ENCODE data around the gene IMPA2.

IMPA2 gene

DNA sequence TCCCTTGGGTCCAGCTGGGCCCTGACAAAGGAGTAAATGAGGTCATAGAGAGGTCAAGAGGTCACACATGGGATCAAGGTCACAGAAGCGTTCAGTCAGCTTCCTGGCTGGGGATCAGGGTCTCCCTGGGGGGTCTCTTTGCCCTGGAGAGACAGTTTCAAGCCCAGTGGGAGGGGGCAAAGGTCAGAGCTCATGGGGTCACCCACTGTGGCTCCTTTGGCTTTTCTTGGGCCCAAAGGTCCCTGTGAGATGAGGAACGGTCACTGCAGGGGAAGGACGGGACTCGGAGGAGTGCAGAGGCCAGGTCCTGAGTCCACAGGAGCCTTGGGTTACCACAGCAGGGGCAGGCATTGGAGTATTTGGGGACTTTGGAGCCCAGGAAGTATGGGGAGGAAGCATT is 81.7 kb downstream of the IMPA2 start:
- TF ChIP-seq BCL11B (tag by site-specific recombination; IDR thresholded peaks at IDR 0.05; ENCODE audit: low read depth) (peak; percentile 59; the same call in 1 of the 2 replicates), ZNF121 (tag by site-specific recombination; IDR thresholded peaks at IDR 0.05) (no peak)
- CTCF ChIA-PET: interaction anchor here (0.7 kb wide), 1 partner anchor 27 kb away, joined by 3 read pairs; no protein-coding TSS in a partner anchor
- POLR2A ChIA-PET: no interaction called here
- H3K4me3 ChIP-seq (ENCODE audit: low read depth, low read length): no peak overlapping the region
- no peaks in the 10 kb centered on the region for H3K9me3 ChIP-seq (ENCODE audit: control insufficient read depth, insufficient read depth, low read depth, low read length)
- no peak overlapping the region for H3K27ac ChIP-seq (ENCODE audit: extremely low read depth, low read depth, low read length)
- no peaks in the 10 kb centered on the region for H3K36me3 ChIP-seq (ENCODE audit: control insufficient read depth in 2 of 2, insufficient read depth in 1 of 2, low read length in 2 of 2)
- no peaks in the 10 kb centered on the region for H3K4me1 ChIP-seq (ENCODE audit: control insufficient read depth, insufficient read depth, low read length)

- TF ChIP-seq ZNF777 (tag by site-specific recombination; IDR thresholded peaks at IDR 0.05; ENCODE audit: borderline replicate concordance) (0 out of 2 replicates have a peak, but pooled peaks have one; percentile 38), ZNF776 (tag by site-specific recombination; IDR thresholded peaks at IDR 0.05; ENCODE audit: borderline replicate concordance) (0 out of 2 replicates have a peak, but pooled peaks have one; percentile 22), ZNF610 (tag by site-specific recombination; IDR thresholded peaks at IDR 0.05; ENCODE audit: borderline replicate concordance) (no peak), MYNN (tag by site-specific recombination; IDR thresholded peaks at IDR 0.05; ENCODE audit: borderline replicate concordance) (no peak)
- TF ChIP-seq, protein P1, sequence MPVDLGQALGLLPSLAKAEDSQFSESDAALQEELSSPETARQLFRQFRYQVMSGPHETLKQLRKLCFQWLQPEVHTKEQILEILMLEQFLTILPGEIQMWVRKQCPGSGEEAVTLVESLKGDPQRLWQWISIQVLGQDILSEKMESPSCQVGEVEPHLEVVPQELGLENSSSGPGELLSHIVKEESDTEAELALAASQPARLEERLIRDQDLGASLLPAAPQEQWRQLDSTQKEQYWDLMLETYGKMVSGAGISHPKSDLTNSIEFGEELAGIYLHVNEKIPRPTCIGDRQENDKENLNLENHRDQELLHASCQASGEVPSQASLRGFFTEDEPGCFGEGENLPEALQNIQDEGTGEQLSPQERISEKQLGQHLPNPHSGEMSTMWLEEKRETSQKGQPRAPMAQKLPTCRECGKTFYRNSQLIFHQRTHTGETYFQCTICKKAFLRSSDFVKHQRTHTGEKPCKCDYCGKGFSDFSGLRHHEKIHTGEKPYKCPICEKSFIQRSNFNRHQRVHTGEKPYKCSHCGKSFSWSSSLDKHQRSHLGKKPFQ (tag by site-specific recombination; IDR thresholded peaks at IDR 0.05): peak; percentile 32; the same call in 1 of the 2 replicates
- TF ChIP-seq, protein P2, sequence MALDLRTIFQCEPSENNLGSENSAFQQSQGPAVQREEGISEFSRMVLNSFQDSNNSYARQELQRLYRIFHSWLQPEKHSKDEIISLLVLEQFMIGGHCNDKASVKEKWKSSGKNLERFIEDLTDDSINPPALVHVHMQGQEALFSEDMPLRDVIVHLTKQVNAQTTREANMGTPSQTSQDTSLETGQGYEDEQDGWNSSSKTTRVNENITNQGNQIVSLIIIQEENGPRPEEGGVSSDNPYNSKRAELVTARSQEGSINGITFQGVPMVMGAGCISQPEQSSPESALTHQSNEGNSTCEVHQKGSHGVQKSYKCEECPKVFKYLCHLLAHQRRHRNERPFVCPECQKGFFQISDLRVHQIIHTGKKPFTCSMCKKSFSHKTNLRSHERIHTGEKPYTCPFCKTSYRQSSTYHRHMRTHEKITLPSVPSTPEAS (tag by site-specific recombination; IDR thresholded peaks at IDR 0.05): peak; percentile 97
- Histone ChIP-seq H3K27ac (ENCODE audit: extremely low read depth, low read depth, low read length) (no peak overlapping the region), H3K4me1 (ENCODE audit: control insufficient read depth, insufficient read depth, low read length) (no peaks in the 10 kb centered on the region), H3K4me3 (ENCODE audit: low read depth, low read length) (no peak overlapping the region), H3K36me3 (ENCODE audit: control insufficient read depth in 2 of 2, insufficient read depth in 1 of 2, low read length in 2 of 2) (no peaks in the 10 kb centered on the region), H3K9me3 (ENCODE audit: control insufficient read depth, insufficient read depth, low read depth, low read length) (no peaks in the 10 kb centered on the region)
- ChIA-PET POLR2A (no interaction called here), CTCF (interaction anchor here (0.6 kb wide), 1 partner anchor 115 kb away, joined by 3 read pairs; no protein-coding TSS in a partner anchor)
Observed at GRCh38 chr18:12064086-12064763, 82.9 kb downstream of the IMPA2 start.

GRCh38 chr18:12065397-12065796 is 84.1 kb downstream of the IMPA2 start:
- H3K27ac ChIP-seq (ENCODE audit: extremely low read depth, low read depth, low read length): no peak overlapping the region
- CTCF ChIA-PET: interaction anchor here (0.6 kb wide), 1 partner anchor 71 kb away, joined by 6 read pairs; no protein-coding TSS in a partner anchor
- TF ChIP-seq ZNF549 (tag by site-specific recombination; IDR thresholded peaks at IDR 0.05): no peak
- TF ChIP-seq ZNF121 (tag by site-specific recombination; IDR thresholded peaks at IDR 0.05): no peak
- TF ChIP-seq YY1 (tag by site-specific recombination; IDR thresholded peaks at IDR 0.05): no peak
- TF ChIP-seq, protein P3, sequence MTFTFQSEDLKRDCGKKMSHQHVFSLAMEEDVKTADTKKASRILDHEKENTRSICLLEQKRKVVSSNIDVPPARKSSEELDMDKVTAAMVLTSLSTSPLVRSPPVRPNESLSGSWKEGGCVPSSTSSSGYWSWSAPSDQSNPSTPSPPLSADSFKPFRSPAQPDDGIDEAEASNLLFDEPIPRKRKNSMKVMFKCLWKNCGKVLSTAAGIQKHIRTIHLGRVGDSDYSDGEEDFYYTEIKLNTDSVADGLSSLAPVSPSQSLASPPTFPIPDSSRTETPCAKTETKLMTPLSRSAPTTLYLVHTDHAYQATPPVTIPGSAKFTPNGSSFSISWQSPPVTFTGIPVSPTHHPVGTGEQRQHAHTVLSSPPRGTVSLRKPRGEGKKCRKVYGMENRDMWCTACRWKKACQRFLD (tag by site-specific recombination; IDR thresholded peaks at IDR 0.05): no peak
- TF ChIP-seq ZNF624 (tag by site-specific recombination; IDR thresholded peaks at IDR 0.05): no peak
- no peak for TF ChIP-seq ZNF623 (tag by site-specific recombination; IDR thresholded peaks at IDR 0.05)
- no peak for TF ChIP-seq FEZF1 (tag by site-specific recombination; IDR thresholded peaks at IDR 0.05)
- TF ChIP-seq GFI1B (tag by site-specific recombination; IDR thresholded peaks at IDR 0.05): no peak
- H3K9me3 ChIP-seq (ENCODE audit: control insufficient read depth, insufficient read depth, low read depth, low read length): no peaks in the 10 kb centered on the region
- H3K4me3 ChIP-seq (ENCODE audit: low read depth, low read length): no peak overlapping the region
- POLR2A ChIA-PET: no interaction called here
- no peaks in the 10 kb centered on the region for H3K36me3 ChIP-seq (ENCODE audit: control insufficient read depth in 2 of 2, insufficient read depth in 1 of 2, low read length in 2 of 2)
- no peaks in the 10 kb centered on the region for H3K4me1 ChIP-seq (ENCODE audit: control insufficient read depth, insufficient read depth, low read length)

Data from HEK293 (cell line).